Neuronal stem cell (in vitro differentiated cells): ENCODE measurements around the gene KSR2.

Source experiments
- DNase-seq: peaks from one replicate; pipeline ENCODE4 v3.0.0-alpha.2; 2013; ENCODE audit warnings: low spot score
- H2AFZ ChIP-seq: one replicate; pipeline ENCODE4 v1.6.1; 2013; ENCODE audit warnings: mild to moderate bottlenecking, low read length, inconsistent platforms
- H2AK5ac ChIP-seq: 2 replicates; pipeline ENCODE4 v1.6.1; 2013; ENCODE audit warnings: low read depth, mild to moderate bottlenecking, inconsistent platforms, low read length, moderate library complexity, mixed read lengths
- H2BK120ac ChIP-seq: 2 replicates; pipeline ENCODE4 v1.6.1; 2013; ENCODE audit warnings: low read depth, mild to moderate bottlenecking, inconsistent platforms, low read length, moderate library complexity, mixed read lengths
- H2BK12ac ChIP-seq: one replicate; pipeline ENCODE4 v1.6.1; 2013; ENCODE audit warnings: low read length, inconsistent platforms
- H2BK15ac ChIP-seq: 2 replicates; pipeline ENCODE4 v1.6.1; 2013; ENCODE audit warnings: mild to moderate bottlenecking, low read length, inconsistent platforms, mixed read lengths
- H2BK5ac ChIP-seq: one replicate; pipeline ENCODE4 v1.6.1; 2013; ENCODE audit warnings: inconsistent platforms, mild to moderate bottlenecking, low read length, moderate library complexity
- H3K14ac ChIP-seq: one replicate; pipeline ENCODE4 v1.6.1; 2013; ENCODE audit warnings: low read length, inconsistent platforms
- H3K18ac ChIP-seq: 2 replicates; pipeline ENCODE4 v1.6.1; 2013; ENCODE audit warnings: low read length, inconsistent platforms
- H3K23ac ChIP-seq: 2 replicates; pipeline ENCODE4 v1.6.1; 2013; ENCODE audit warnings: low read depth, mild to moderate bottlenecking, mixed read lengths, low read length, inconsistent platforms; ENCODE audit not compliant: poor library complexity
- H3K27ac ChIP-seq: replicated peaks from 3 replicates; pipeline ENCODE4 v1.5.1; 2013; ENCODE audit warnings: low read length, inconsistent platforms
- H3K27me3 ChIP-seq, 3 experiments: 2 replicates each; pipeline ENCODE4 v1.6.1; 2013; ENCODE audit warnings: low read length in 3 of 3, mild to moderate bottlenecking in 2 of 3, inconsistent platforms in 1 of 3, low read depth in 1 of 3, mixed read lengths in 1 of 3, moderate library complexity in 1 of 3; ENCODE audit not compliant: control insufficient read depth in 3 of 3, insufficient read depth in 3 of 3
- H3K36me3 ChIP-seq, 2 donors: replicated peaks in 1 of 2; 2 replicates each; pipeline ENCODE4 v1.6.1; 2013; ENCODE audit warnings: low read length in 2 of 2; ENCODE audit not compliant: control insufficient read depth in 2 of 2, insufficient read depth in 2 of 2
- H3K4ac ChIP-seq: 2 replicates; pipeline ENCODE4 v1.6.1; 2013; ENCODE audit warnings: inconsistent platforms, mild to moderate bottlenecking, low read length, moderate library complexity
- H3K4me1 ChIP-seq, 2 donors: 1 replicate in 1 of 2; 2 replicates in 1 of 2; pipeline ENCODE4 v1.6.1; 2013; ENCODE audit warnings: low read length in 2 of 2, low read depth in 1 of 2; ENCODE audit not compliant: control insufficient read depth in 2 of 2, insufficient read depth in 1 of 2
- H3K4me2 ChIP-seq: one replicate; pipeline ENCODE4 v1.6.1; 2013; ENCODE audit warnings: mild to moderate bottlenecking, low read length, inconsistent platforms; ENCODE audit not compliant: insufficient read depth, poor library complexity, severe bottlenecking
- H3K4me3 ChIP-seq, 2 donors: 2 replicates each; pipeline ENCODE4 v1.5.1; 2013; ENCODE audit warnings: low read length in 2 of 2, mild to moderate bottlenecking in 2 of 2, inconsistent platforms in 1 of 2, moderate library complexity in 1 of 2
- H3K79me1 ChIP-seq: one replicate; pipeline ENCODE4 v1.6.1; 2013; ENCODE audit warnings: low read depth, mild to moderate bottlenecking, inconsistent platforms, low read length, moderate library complexity
- H3K9ac ChIP-seq: one replicate; pipeline ENCODE4 v1.6.1; 2013; ENCODE audit warnings: mild to moderate bottlenecking, low read depth, low read length, inconsistent platforms; ENCODE audit not compliant: poor library complexity
- H3K9me3 ChIP-seq, 2 donors: replicated peaks in 1 of 2; 2 replicates each; pipeline versions ENCODE3 to v1.6.1; 2013; ENCODE audit warnings: low read length in 2 of 2, mild to moderate bottlenecking in 2 of 2, inconsistent platforms in 1 of 2, low read depth in 1 of 2, mixed read lengths in 1 of 2, moderate library complexity in 1 of 2; ENCODE audit not compliant: control insufficient read depth in 2 of 2, insufficient read depth in 1 of 2
- H4K8ac ChIP-seq: one replicate; pipeline ENCODE4 v1.6.1; 2013; ENCODE audit warnings: low read depth, mild to moderate bottlenecking, inconsistent platforms, low read length, moderate library complexity
- H4K91ac ChIP-seq: one replicate; pipeline ENCODE4 v1.6.1; 2013; ENCODE audit warnings: low read length, low read depth, mild to moderate bottlenecking, inconsistent platforms; ENCODE audit not compliant: poor library complexity
- WGBS, 2 donors: extraction: QIAGEN DNeasy Blood & Tissue Kit; methylation state at CpG; one replicate each; pipeline ENCODE4 v1.1.7; 2013; ENCODE audit warnings: missing lambda C conversion rate in 2 of 2, mixed read lengths in 1 of 2; ENCODE audit not compliant: insufficient read length in 2 of 2, insufficient replicate concordance in 1 of 2; ENCODE audit errors: extremely low coverage in 2 of 2; 5-methylcytosine and 5-hydroxymethylcytosine counted together

Gene KSR2

GRCh38 chr12:117473856-117474255, 494.9 kb downstream of the KSR2 start:
- no peak overlapping the region for H2AK5ac ChIP-seq
- no peak overlapping the region for H2AFZ ChIP-seq
- H3K27me3 ChIP-seq = no peaks in the 10 kb centered on the region
- no peaks in the 10 kb centered on the region for H3K36me3 ChIP-seq
- H3K4me2 ChIP-seq = no peak overlapping the region
- H3K14ac ChIP-seq = no peak overlapping the region
- no CpG with 5 or more reads among the region's 3 CpGs for WGBS, 2 donors
- H2BK120ac ChIP-seq = no peak overlapping the region
- H3K4me3 ChIP-seq = no peak overlapping the region
- no peaks in the 10 kb centered on the region for H3K79me1 ChIP-seq
- no peak overlapping the region for H3K9ac ChIP-seq
- no peak overlapping the region for H4K8ac ChIP-seq
- H3K18ac ChIP-seq = no peak overlapping the region
- H4K91ac ChIP-seq = no peak overlapping the region
- H3K9me3 ChIP-seq = peaks cover 2 to 4% of the 10 kb centered on the region in 2 donors
- H3K27ac ChIP-seq = no peak overlapping the region
- no peak overlapping the region for H2BK15ac ChIP-seq
- peaks cover 0 to 2% of the 10 kb centered on the region in 2 donors for H3K4me1 ChIP-seq
- H3K23ac ChIP-seq = no peak overlapping the region
- H3K4ac ChIP-seq = no peak overlapping the region
- H2BK12ac ChIP-seq = no peak overlapping the region
- no peak for DNase-seq
- no peak overlapping the region for H2BK5ac ChIP-seq

- H4K8ac ChIP-seq = no peak overlapping the region
- no peaks in the 10 kb centered on the region for H3K27me3 ChIP-seq
- no peak overlapping the region for H3K4me3 ChIP-seq
- H2AK5ac ChIP-seq = no peak overlapping the region
- H3K4me1 ChIP-seq = peaks cover 0 to 4% of the 10 kb centered on the region in 2 donors
- no peak overlapping the region for H3K4ac ChIP-seq
- peak; percentile 23 for DNase-seq
- no peak overlapping the region for H2BK5ac ChIP-seq
- H3K9me3 ChIP-seq = peaks cover 2 to 4% of the 10 kb centered on the region in 2 donors
- no peak overlapping the region for H3K14ac ChIP-seq
- no peak overlapping the region for H3K4me2 ChIP-seq
- no peak overlapping the region for H2BK120ac ChIP-seq
- no peaks in the 10 kb centered on the region for H3K79me1 ChIP-seq
- H3K9ac ChIP-seq = no peak overlapping the region
- no peak overlapping the region for H3K27ac ChIP-seq
- H2AFZ ChIP-seq = no peak overlapping the region
- H3K36me3 ChIP-seq = no peaks in the 10 kb centered on the region
- H2BK12ac ChIP-seq = no peak overlapping the region
- H3K23ac ChIP-seq = no peak overlapping the region
- no peak overlapping the region for H3K18ac ChIP-seq
- no CpG with 5 or more reads among the region's 5 CpGs for WGBS, 2 donors
- H2BK15ac ChIP-seq = no peak overlapping the region
- H4K91ac ChIP-seq = no peak overlapping the region
These were observed 495.8 kb downstream of the KSR2 start for GRCh38 chr12:117472983-117473382.

- Histone ChIP-seq H4K8ac (no peak overlapping the region), H3K79me1 (no peaks in the 10 kb centered on the region), H3K4ac (no peak overlapping the region), H3K9me3 (peaks cover 2 to 4% of the 10 kb centered on the region in 2 donors), H3K18ac (no peak overlapping the region), H2BK120ac (no peak overlapping the region), H2AK5ac (no peak overlapping the region), H2BK5ac (no peak overlapping the region), H4K91ac (no peak overlapping the region), H3K27me3 (no peaks in the 10 kb centered on the region), H3K4me1 (peaks cover 0 to 9% of the 10 kb centered on the region in 2 donors), H2BK15ac (no peak overlapping the region), H3K9ac (no peak overlapping the region), H3K4me3 (no peak overlapping the region), H2AFZ (no peak overlapping the region), H3K27ac (no peak overlapping the region), H3K36me3 (no peaks in the 10 kb centered on the region), H3K4me2 (no peak overlapping the region), H2BK12ac (no peak overlapping the region), H3K23ac (no peak overlapping the region), H3K14ac (no peak overlapping the region)
- WGBS, 2 donors = no CpG with 5 or more reads among the region's 2 CpGs
- no peak for DNase-seq
These were observed 498.0 kb downstream of the KSR2 start for GRCh38 chr12:117470804-117471203.

- Histone ChIP-seq H3K4me1 (peaks cover 0 to 9% of the 10 kb centered on the region in 2 donors), H2BK12ac (no peak overlapping the region), H4K91ac (no peak overlapping the region), H3K18ac (no peak overlapping the region), H3K4me2 (no peak overlapping the region), H4K8ac (no peak overlapping the region), H3K9ac (no peak overlapping the region), H3K14ac (no peak overlapping the region), H3K4me3 (no peak overlapping the region), H2AFZ (no peak overlapping the region), H3K9me3 (peaks cover 2 to 4% of the 10 kb centered on the region in 2 donors), H3K27ac (no peak overlapping the region), H2BK5ac (no peak overlapping the region), H2BK15ac (no peak overlapping the region), H3K79me1 (no peaks in the 10 kb centered on the region), H3K27me3 (no peaks in the 10 kb centered on the region), H2BK120ac (no peak overlapping the region), H3K23ac (no peak overlapping the region), H2AK5ac (no peak overlapping the region), H3K4ac (no peak overlapping the region), H3K36me3 (no peaks in the 10 kb centered on the region)
- WGBS, 2 donors = 94 to 100% methylated on average over 1 to 4 of the region's 4 CpGs
- no peak for DNase-seq
These were observed 498.8 kb downstream of the KSR2 start for GRCh38 chr12:117469883-117470483.
